ENCODE data around the gene TPCN2. TPM values are rescaled to one million over a fixed set of nuclear protein-coding genes. Genes with fewer than 3 reads are reported as not detected.

The TPCN2 gene
- total RNA-seq, 1 donor from 2014 or later: 31.4 TPM

GRCh38 chr11:69067200-69067599 lies 18.5 kb downstream of the TPCN2 start:
- Mint-ChIP-seq H3K9me3 (ENCODE audit: unreplicated experiment) (no peaks in the 10 kb centered on the region), H3K4me3 (ENCODE audit: unreplicated experiment) (no peak overlapping the region), H3K4me1 (ENCODE audit: unreplicated experiment) (no peaks in the 10 kb centered on the region), H3K36me3 (ENCODE audit: low read depth, unreplicated experiment) (peaks cover 9% of the 10 kb centered on the region), H3K27ac (ENCODE audit: unreplicated experiment) (no peak overlapping the region), H3K27me3 (ENCODE audit: unreplicated experiment) (peaks cover 3% of the 10 kb centered on the region)
- no peak for TF ChIP-seq CTCF (IDR thresholded peaks at IDR 0.05; ENCODE audit: unreplicated experiment)
- DNase-seq (ENCODE audit: low spot score): no peak

GRCh38 chr11:69071086-69071800 lies 22.5 kb downstream of the TPCN2 start:
- H3K9me3 Mint-ChIP-seq (ENCODE audit: unreplicated experiment): no peaks in the 10 kb centered on the region
- no peak overlapping the region for H3K4me3 Mint-ChIP-seq (ENCODE audit: unreplicated experiment)
- peaks cover 2% of the 10 kb centered on the region for H3K27me3 Mint-ChIP-seq (ENCODE audit: unreplicated experiment)
- peaks cover 22% of the 10 kb centered on the region for H3K36me3 Mint-ChIP-seq (ENCODE audit: low read depth, unreplicated experiment)
- DNase-seq (ENCODE audit: low spot score): no peak
- no peak overlapping the region for H3K27ac Mint-ChIP-seq (ENCODE audit: unreplicated experiment)
- H3K4me1 Mint-ChIP-seq (ENCODE audit: unreplicated experiment): no peaks in the 10 kb centered on the region
- TF ChIP-seq CTCF (IDR thresholded peaks at IDR 0.05; ENCODE audit: unreplicated experiment): no peak

GRCh38 chr11:69071956-69072355 lies 23.2 kb downstream of the TPCN2 start:
- peaks cover 2% of the 10 kb centered on the region for H3K27me3 Mint-ChIP-seq (ENCODE audit: unreplicated experiment)
- DNase-seq (ENCODE audit: low spot score): no peak
- TF ChIP-seq CTCF (IDR thresholded peaks at IDR 0.05; ENCODE audit: unreplicated experiment): no peak
- H3K9me3 Mint-ChIP-seq (ENCODE audit: unreplicated experiment): no peaks in the 10 kb centered on the region
- peaks cover 22% of the 10 kb centered on the region for H3K36me3 Mint-ChIP-seq (ENCODE audit: low read depth, unreplicated experiment)
- H3K4me3 Mint-ChIP-seq (ENCODE audit: unreplicated experiment): no peak overlapping the region
- no peaks in the 10 kb centered on the region for H3K4me1 Mint-ChIP-seq (ENCODE audit: unreplicated experiment)
- H3K27ac Mint-ChIP-seq (ENCODE audit: unreplicated experiment): no peak overlapping the region

GRCh38 chr11:69073469-69073868 lies 24.7 kb downstream of the TPCN2 start:
- DNase-seq (ENCODE audit: low spot score): no peak
- no peak overlapping the region for H3K4me3 Mint-ChIP-seq (ENCODE audit: unreplicated experiment)
- peaks cover 2% of the 10 kb centered on the region for H3K27me3 Mint-ChIP-seq (ENCODE audit: unreplicated experiment)
- H3K4me1 Mint-ChIP-seq (ENCODE audit: unreplicated experiment): no peaks in the 10 kb centered on the region
- H3K36me3 Mint-ChIP-seq (ENCODE audit: low read depth, unreplicated experiment): peaks cover 27% of the 10 kb centered on the region
- no peak for TF ChIP-seq CTCF (IDR thresholded peaks at IDR 0.05; ENCODE audit: unreplicated experiment)
- no peak overlapping the region for H3K27ac Mint-ChIP-seq (ENCODE audit: unreplicated experiment)
- no peaks in the 10 kb centered on the region for H3K9me3 Mint-ChIP-seq (ENCODE audit: unreplicated experiment)

- no peak for DNase-seq (ENCODE audit: low spot score)
- H3K27me3 Mint-ChIP-seq (ENCODE audit: unreplicated experiment): peaks cover 2% of the 10 kb centered on the region
- no peak for TF ChIP-seq CTCF (IDR thresholded peaks at IDR 0.05; ENCODE audit: unreplicated experiment)
Observed at GRCh38 chr11:69074375-69075140, 25.8 kb downstream of the TPCN2 start.

More at GRCh38 chr11:69074375-69075140, 25.8 kb downstream of the TPCN2 start:
- no peaks in the 10 kb centered on the region for H3K4me1 Mint-ChIP-seq (ENCODE audit: unreplicated experiment)
- H3K36me3 Mint-ChIP-seq (ENCODE audit: low read depth, unreplicated experiment): peaks cover 27% of the 10 kb centered on the region
- no peak overlapping the region for H3K27ac Mint-ChIP-seq (ENCODE audit: unreplicated experiment)
- no peak overlapping the region for H3K4me3 Mint-ChIP-seq (ENCODE audit: unreplicated experiment)
- H3K9me3 Mint-ChIP-seq (ENCODE audit: unreplicated experiment): no peaks in the 10 kb centered on the region
